HEK293 (cell line): ENCODE measurements around the gene NR2F2.

ENCODE experiments used
- CTCF ChIA-PET: fragments of 350-600 bp; formaldehyde crosslinking; extraction: SDS; loops from one replicate; lab custom pipeline; 2021; ENCODE audit warnings: antibody characterized with exemption; lab: Yijun Ruan, JAX
- POLR2A ChIA-PET: fragments of 300-600 bp; formaldehyde crosslinking; extraction: SDS; loops from one replicate; lab custom pipeline; 2020; ENCODE audit warnings: antibody characterized with exemption, inconsistent platforms; lab: Yijun Ruan, JAX
- H3K27ac ChIP-seq: fragments of 200-500 bp; sonication (Bioruptor generic); 2 replicates; pipeline ENCODE4 v1.5.1; 2014; ENCODE audit warnings: low read depth, low read length, control low read depth, inconsistent platforms; ENCODE audit errors: extremely low read depth
- H3K36me3 ChIP-seq, 2 experiments: fragments of 200-500 bp in 1 of 2; sonication (Bioruptor generic) in 1 of 2; 1 replicate in 1 of 2; 2 replicates in 1 of 2; pipeline ENCODE4 v1.5.1; 2014 to 2017; ENCODE audit warnings: inconsistent platforms in 2 of 2, low read length in 2 of 2; ENCODE audit not compliant: control insufficient read depth in 2 of 2, insufficient read depth in 1 of 2
- H3K4me1 ChIP-seq: fragments of 200-500 bp; sonication (Bioruptor generic); 2 replicates; pipeline ENCODE4 v1.5.1; 2014; ENCODE audit warnings: mild to moderate bottlenecking, low read length, inconsistent platforms; ENCODE audit not compliant: control insufficient read depth, insufficient read depth
- H3K4me3 ChIP-seq: 2 replicates; pipeline ENCODE4 v1.5.1; 2011; ENCODE audit warnings: low read depth, mild to moderate bottlenecking, control low read depth, low read length, moderate library complexity
- H3K9me3 ChIP-seq: fragments of 200-500 bp; sonication (Bioruptor generic); 2 replicates; pipeline ENCODE4 v1.5.1; 2014; ENCODE audit warnings: low read depth, low read length, inconsistent platforms; ENCODE audit not compliant: control insufficient read depth, insufficient read depth
- IKZF3 ChIP-seq: fragments of 450-650 bp; IDR thresholded peaks from 2 replicates; pipeline ENCODE4 v1.5.0; 2018; ENCODE audit warnings: missing biosample characterization, mild to moderate bottlenecking, missing genetic modification characterization, moderate library complexity
- MEIS1 ChIP-seq: sonication (generic); formaldehyde crosslinking; IDR thresholded peaks from 2 replicates; pipeline ENCODE4 v1.8.1; 2022; ENCODE audit warnings: missing genetic modification reagents, mild to moderate bottlenecking, borderline replicate concordance
- SCRT1 ChIP-seq: fragments of 450-650 bp; formaldehyde crosslinking; IDR thresholded peaks from 2 replicates; pipeline ENCODE4 v1.5.1; 2016; ENCODE audit warnings: missing biosample characterization, missing genetic modification characterization, borderline replicate concordance
- SCRT2 ChIP-seq: fragments of 450-650 bp; formaldehyde crosslinking; IDR thresholded peaks from 2 replicates; pipeline ENCODE4 v1.5.1; 2016; ENCODE audit warnings: missing biosample characterization, missing genetic modification characterization
- SP3 ChIP-seq: fragments of 450-650 bp; formaldehyde crosslinking; IDR thresholded peaks from 2 replicates; pipeline ENCODE4 v1.5.1; 2016; ENCODE audit warnings: missing biosample characterization, missing genetic modification characterization
- SP7 ChIP-seq: fragments of 450-650 bp; formaldehyde crosslinking; IDR thresholded peaks from 2 replicates; pipeline ENCODE4 v1.5.1; 2016; ENCODE audit warnings: missing biosample characterization, missing genetic modification characterization
- WT1 ChIP-seq: fragments of 450-650 bp; formaldehyde crosslinking; IDR thresholded peaks from 2 replicates; pipeline ENCODE4 v1.5.1; 2016; ENCODE audit warnings: missing biosample characterization, missing genetic modification characterization
- ZBTB21 ChIP-seq: fragments of 450-650 bp; formaldehyde crosslinking; IDR thresholded peaks from 2 replicates; pipeline ENCODE4 v1.5.1; 2017; ENCODE audit warnings: missing biosample characterization, missing genetic modification characterization
- ZBTB8A ChIP-seq: fragments of 450-650 bp; formaldehyde crosslinking; IDR thresholded peaks from 2 replicates; pipeline ENCODE4 v1.5.1; 2016; ENCODE audit warnings: missing biosample characterization, missing genetic modification characterization
- ZEB2 ChIP-seq: fragments of 450-650 bp; formaldehyde crosslinking; IDR thresholded peaks from 2 replicates; pipeline ENCODE4 v1.5.1; 2016; ENCODE audit warnings: missing biosample characterization, missing genetic modification characterization
- ZFP37 ChIP-seq: fragments of 450-650 bp; formaldehyde crosslinking; IDR thresholded peaks from 2 replicates; pipeline ENCODE4 v1.5.1; 2016; ENCODE audit warnings: missing biosample characterization, missing genetic modification characterization
- ZFP69B ChIP-seq: fragments of 450-650 bp; formaldehyde crosslinking; IDR thresholded peaks from 2 replicates; pipeline ENCODE4 v1.5.1; 2016; ENCODE audit warnings: missing biosample characterization, missing genetic modification characterization
- ZNF155 ChIP-seq: fragments of 450-650 bp; formaldehyde crosslinking; IDR thresholded peaks from 2 replicates; pipeline ENCODE4 v1.5.1; 2016; ENCODE audit warnings: missing biosample characterization, missing genetic modification characterization
- ZNF174 ChIP-seq: fragments of 450-650 bp; formaldehyde crosslinking; IDR thresholded peaks from 2 replicates; pipeline ENCODE4 v1.5.0; 2017; ENCODE audit warnings: missing biosample characterization, mild to moderate bottlenecking, missing genetic modification characterization
- ZNF426 ChIP-seq: fragments of 450-650 bp; formaldehyde crosslinking; IDR thresholded peaks from 2 replicates; pipeline ENCODE4 v1.5.1; 2017; ENCODE audit warnings: missing biosample characterization, missing genetic modification characterization, mild to moderate bottlenecking, inconsistent platforms, moderate library complexity
- ZNF626 ChIP-seq: fragments of 450-650 bp; sonication (Bioruptor Pico); formaldehyde crosslinking; IDR thresholded peaks from 2 replicates; pipeline ENCODE4 v1.5.1; 2018; ENCODE audit warnings: missing biosample characterization, missing genetic modification characterization, inconsistent platforms
- ZNF658 ChIP-seq: fragments of 450-650 bp; formaldehyde crosslinking; IDR thresholded peaks from 2 replicates; pipeline ENCODE4; 2016; ENCODE audit warnings: missing biosample characterization, missing genetic modification characterization
- ZNF664 ChIP-seq: fragments of 450-650 bp; formaldehyde crosslinking; IDR thresholded peaks from 2 replicates; pipeline ENCODE4 v1.5.1; 2016; ENCODE audit warnings: missing biosample characterization, missing genetic modification characterization
- ZNF747 ChIP-seq: fragments of 450-650 bp; formaldehyde crosslinking; IDR thresholded peaks from 2 replicates; pipeline ENCODE4 v1.5.1; 2016; ENCODE audit warnings: missing biosample characterization, missing genetic modification characterization
- ZNF791 ChIP-seq: fragments of 450-650 bp; formaldehyde crosslinking; IDR thresholded peaks from 2 replicates; pipeline ENCODE4 v1.5.1; 2016; ENCODE audit warnings: missing biosample characterization, missing genetic modification characterization
- ZNF837 ChIP-seq: fragments of 450-650 bp; formaldehyde crosslinking; IDR thresholded peaks from 2 replicates; pipeline ENCODE4 v1.5.1; 2016; ENCODE audit warnings: missing biosample characterization, missing genetic modification characterization
- ZXDB ChIP-seq: fragments of 450-650 bp; formaldehyde crosslinking; IDR thresholded peaks from 2 replicates; pipeline ENCODE4 v1.5.1; 2016; ENCODE audit warnings: missing biosample characterization, missing genetic modification characterization
- TF ChIP-seq, protein P1 (sequence below): fragments of 450-650 bp; formaldehyde crosslinking; IDR thresholded peaks from 2 replicates; pipeline ENCODE4 v1.5.1; 2016; ENCODE audit warnings: missing biosample characterization, missing genetic modification characterization, low read depth
- TF ChIP-seq, protein P2 (sequence below): fragments of 450-650 bp; formaldehyde crosslinking; IDR thresholded peaks from 2 replicates; pipeline ENCODE4 v1.5.1; 2016; ENCODE audit warnings: missing biosample characterization, missing genetic modification characterization
- TF ChIP-seq, protein P3 (sequence below): fragments of 450-650 bp; IDR thresholded peaks from 2 replicates; pipeline ENCODE4 v1.5.1; 2018; ENCODE audit warnings: missing biosample characterization, mild to moderate bottlenecking, missing genetic modification characterization

The NR2F2 gene

DNA sequence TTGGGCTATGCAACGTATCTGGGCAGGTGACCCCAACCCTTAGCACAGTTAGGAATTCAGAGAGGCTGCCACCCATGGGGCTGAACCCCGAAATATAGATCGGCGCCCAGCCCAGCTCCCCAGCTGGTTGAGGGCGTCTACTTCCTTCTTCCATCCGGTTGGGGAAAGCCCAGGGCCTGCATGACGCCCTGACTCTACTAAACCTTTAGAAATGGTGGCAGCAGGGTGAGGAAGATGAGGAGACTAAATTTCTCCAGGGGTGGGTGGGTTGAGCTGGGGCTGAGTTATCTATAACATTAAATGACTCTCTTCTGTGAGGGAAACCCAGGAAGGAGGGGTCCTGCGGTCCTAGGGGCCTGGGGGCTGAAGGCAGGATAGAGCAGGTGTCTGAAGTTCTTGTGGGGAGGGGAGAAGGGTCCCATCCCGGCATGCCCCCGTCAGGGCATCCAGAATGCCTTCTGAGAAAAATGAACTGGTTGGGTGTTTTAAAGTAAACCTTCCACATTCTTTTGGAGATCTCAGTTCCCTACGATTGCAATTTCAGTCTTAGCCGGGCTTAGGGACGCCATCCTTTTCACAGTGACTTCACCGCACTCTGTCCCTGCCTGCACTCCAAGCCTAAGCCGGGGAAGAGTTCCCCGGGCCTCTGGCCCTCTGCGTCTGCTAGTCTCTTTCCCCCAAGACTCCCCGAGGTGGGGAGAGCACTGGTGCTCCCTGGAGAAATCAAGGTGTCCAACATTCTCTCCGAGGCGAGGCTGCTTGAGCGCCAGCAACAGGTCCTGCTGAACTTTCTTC, 28.5 kb downstream of the NR2F2 start:
- Histone ChIP-seq H3K9me3 (no peaks in the 10 kb centered on the region), H3K4me1 (peaks cover 18% of the 10 kb centered on the region), H3K36me3 (no peaks in the 10 kb centered on the region), H3K4me3 (no peak overlapping the region), H3K27ac (peak overlapping the region; percentile 96; the same call in 1 of the 2 replicates)
- ChIA-PET POLR2A (no interaction called here), CTCF (interaction anchor here (0.6 to 1.2 kb wide), 5 partner anchors 138 to 887 kb away, joined by 3 to 6 read pairs (median 3); no protein-coding TSS in a partner anchor)
- TF ChIP-seq ZNF747 (tag by site-specific recombination) (no peak), ZNF837 (tag by site-specific recombination) (no peak), ZFP37 (tag by site-specific recombination) (no peak), SP7 (no peak), ZNF664 (tag by site-specific recombination) (no peak), SCRT1 (tag by site-specific recombination) (peak; percentile 79; the same call in 1 of the 2 replicates), SCRT2 (tag by site-specific recombination) (peak; percentile 90), ZNF174 (no peak), ZNF626 (tag by site-specific recombination) (no peak)
- TF ChIP-seq, protein P1, sequence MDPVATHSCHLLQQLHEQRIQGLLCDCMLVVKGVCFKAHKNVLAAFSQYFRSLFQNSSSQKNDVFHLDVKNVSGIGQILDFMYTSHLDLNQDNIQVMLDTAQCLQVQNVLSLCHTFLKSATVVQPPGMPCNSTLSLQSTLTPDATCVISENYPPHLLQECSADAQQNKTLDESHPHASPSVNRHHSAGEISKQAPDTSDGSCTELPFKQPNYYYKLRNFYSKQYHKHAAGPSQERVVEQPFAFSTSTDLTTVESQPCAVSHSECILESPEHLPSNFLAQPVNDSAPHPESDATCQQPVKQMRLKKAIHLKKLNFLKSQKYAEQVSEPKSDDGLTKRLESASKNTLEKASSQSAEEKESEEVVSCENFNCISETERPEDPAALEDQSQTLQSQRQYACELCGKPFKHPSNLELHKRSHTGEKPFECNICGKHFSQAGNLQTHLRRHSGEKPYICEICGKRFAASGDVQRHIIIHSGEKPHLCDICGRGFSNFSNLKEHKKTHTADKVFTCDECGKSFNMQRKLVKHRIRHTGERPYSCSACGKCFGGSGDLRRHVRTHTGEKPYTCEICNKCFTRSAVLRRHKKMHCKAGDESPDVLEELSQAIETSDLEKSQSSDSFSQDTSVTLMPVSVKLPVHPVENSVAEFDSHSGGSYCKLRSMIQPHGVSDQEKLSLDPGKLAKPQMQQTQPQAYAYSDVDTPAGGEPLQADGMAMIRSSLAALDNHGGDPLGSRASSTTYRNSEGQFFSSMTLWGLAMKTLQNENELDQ (tag by site-specific recombination) = no peak

DNA sequence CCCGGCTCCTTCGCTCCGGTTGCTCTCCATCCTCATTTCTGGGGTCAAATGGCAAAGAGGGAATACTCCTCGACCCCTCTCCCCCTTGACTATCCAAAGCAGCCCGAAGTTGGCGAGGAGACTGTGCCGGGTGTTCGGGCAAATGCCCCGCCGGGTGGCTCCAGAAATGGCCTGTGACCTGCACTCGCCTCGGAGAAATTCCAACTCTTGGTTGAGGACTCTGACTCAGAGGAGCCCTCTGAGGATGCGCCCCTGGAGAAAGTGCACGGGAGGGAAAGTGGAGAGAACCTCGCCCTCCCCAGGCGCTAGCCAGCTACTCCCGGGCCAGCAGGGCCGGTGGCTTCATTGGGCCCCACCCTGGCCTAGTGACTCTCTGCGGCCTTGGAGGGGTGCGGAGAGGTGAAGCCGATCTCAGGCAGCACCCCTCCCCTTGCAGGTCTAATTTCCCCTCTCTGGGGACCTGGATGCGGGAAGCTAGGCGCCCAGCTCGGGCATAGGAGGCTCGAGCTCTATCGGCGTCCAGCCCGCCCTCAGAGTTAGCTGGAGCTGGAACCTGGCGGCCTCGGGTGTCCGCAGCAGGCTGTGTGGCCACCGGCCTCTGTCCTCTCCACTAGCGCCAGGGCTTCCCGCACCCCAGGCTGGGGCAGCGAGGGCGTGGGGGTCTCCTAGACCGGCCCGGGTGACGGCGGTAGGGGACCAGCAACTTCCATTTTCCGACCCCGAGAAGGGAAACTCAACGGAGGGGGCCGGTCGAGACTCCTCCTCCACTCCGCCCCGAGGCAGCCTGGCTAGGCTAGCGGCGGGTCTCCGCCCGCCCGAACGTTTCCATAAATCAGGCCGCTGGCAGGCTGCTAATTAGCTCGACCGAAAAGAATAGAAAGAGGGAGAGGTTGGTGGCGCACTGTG, 29.4 kb downstream of the NR2F2 start:
- POLR2A ChIA-PET = interaction anchor here (0.6 to 2.3 kb wide), 7 partner anchors 11 to 172 kb away, joined by 3 to 10 read pairs (median 4); partner anchors contain the start of gene NR2F2
- peaks cover 15% of the 10 kb centered on the region for H3K4me1 ChIP-seq
- TF ChIP-seq ZBTB8A (tag by site-specific recombination) = peak; percentile 23; the same call in 1 of the 2 replicates
- TF ChIP-seq ZEB2 (tag by site-specific recombination) = peak; percentile 35; the same call in 1 of the 2 replicates
- no peak for TF ChIP-seq SCRT1 (tag by site-specific recombination)
- TF ChIP-seq ZBTB21 = no peak
- TF ChIP-seq ZXDB (tag by site-specific recombination) = peak; percentile 56
- TF ChIP-seq ZFP69B (tag by site-specific recombination) = peak; percentile 90
- TF ChIP-seq SP7 = peak; percentile 61
- TF ChIP-seq WT1 (tag by site-specific recombination) = peak; percentile 7; the same call in 1 of the 2 replicates
- TF ChIP-seq, protein P2, sequence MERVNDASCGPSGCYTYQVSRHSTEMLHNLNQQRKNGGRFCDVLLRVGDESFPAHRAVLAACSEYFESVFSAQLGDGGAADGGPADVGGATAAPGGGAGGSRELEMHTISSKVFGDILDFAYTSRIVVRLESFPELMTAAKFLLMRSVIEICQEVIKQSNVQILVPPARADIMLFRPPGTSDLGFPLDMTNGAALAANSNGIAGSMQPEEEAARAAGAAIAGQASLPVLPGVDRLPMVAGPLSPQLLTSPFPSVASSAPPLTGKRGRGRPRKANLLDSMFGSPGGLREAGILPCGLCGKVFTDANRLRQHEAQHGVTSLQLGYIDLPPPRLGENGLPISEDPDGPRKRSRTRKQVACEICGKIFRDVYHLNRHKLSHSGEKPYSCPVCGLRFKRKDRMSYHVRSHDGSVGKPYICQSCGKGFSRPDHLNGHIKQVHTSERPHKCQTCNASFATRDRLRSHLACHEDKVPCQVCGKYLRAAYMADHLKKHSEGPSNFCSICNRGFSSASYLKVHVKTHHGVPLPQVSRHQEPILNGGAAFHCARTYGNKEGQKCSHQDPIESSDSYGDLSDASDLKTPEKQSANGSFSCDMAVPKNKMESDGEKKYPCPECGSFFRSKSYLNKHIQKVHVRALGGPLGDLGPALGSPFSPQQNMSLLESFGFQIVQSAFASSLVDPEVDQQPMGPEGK (tag by site-specific recombination) = peak; percentile 39; the same call in 1 of the 2 replicates
- peak; percentile 46; the same call in 1 of the 2 replicates for TF ChIP-seq SP3 (tag by site-specific recombination)
- 0 out of 2 replicates have a peak, but pooled peaks have one; percentile 67 for TF ChIP-seq MEIS1 (CRISPR knock-in tag)
- TF ChIP-seq, protein P3, sequence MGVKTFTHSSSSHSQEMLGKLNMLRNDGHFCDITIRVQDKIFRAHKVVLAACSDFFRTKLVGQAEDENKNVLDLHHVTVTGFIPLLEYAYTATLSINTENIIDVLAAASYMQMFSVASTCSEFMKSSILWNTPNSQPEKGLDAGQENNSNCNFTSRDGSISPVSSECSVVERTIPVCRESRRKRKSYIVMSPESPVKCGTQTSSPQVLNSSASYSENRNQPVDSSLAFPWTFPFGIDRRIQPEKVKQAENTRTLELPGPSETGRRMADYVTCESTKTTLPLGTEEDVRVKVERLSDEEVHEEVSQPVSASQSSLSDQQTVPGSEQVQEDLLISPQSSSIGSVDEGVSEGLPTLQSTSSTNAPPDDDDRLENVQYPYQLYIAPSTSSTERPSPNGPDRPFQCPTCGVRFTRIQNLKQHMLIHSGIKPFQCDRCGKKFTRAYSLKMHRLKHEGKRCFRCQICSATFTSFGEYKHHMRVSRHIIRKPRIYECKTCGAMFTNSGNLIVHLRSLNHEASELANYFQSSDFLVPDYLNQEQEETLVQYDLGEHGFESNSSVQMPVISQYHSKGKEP (tag by site-specific recombination) = 0 out of 2 replicates have a peak, but pooled peaks have one; percentile 19
- TF ChIP-seq ZNF658 (tag by site-specific recombination) = no peak
- no peak for TF ChIP-seq ZNF791 (tag by site-specific recombination)
- no peak for TF ChIP-seq IKZF3 (tag by site-specific recombination)
- no peak for TF ChIP-seq ZNF426 (tag by site-specific recombination)
- no peak for TF ChIP-seq ZNF155 (tag by site-specific recombination)

More for the DNA sequence above, 29.4 kb downstream of the NR2F2 start:
- CTCF ChIA-PET = interaction anchor here (0.6 kb wide), 1 partner anchor 490 kb away, joined by 3 read pairs; no protein-coding TSS in a partner anchor
- Histone ChIP-seq H3K36me3 (no peaks in the 10 kb centered on the region), H3K27ac (peak overlapping the region; percentile 96), H3K4me3 (peak overlapping the region; percentile 51), H3K9me3 (no peaks in the 10 kb centered on the region)
